ENCODE results near the gene GDF2.

DNA sequence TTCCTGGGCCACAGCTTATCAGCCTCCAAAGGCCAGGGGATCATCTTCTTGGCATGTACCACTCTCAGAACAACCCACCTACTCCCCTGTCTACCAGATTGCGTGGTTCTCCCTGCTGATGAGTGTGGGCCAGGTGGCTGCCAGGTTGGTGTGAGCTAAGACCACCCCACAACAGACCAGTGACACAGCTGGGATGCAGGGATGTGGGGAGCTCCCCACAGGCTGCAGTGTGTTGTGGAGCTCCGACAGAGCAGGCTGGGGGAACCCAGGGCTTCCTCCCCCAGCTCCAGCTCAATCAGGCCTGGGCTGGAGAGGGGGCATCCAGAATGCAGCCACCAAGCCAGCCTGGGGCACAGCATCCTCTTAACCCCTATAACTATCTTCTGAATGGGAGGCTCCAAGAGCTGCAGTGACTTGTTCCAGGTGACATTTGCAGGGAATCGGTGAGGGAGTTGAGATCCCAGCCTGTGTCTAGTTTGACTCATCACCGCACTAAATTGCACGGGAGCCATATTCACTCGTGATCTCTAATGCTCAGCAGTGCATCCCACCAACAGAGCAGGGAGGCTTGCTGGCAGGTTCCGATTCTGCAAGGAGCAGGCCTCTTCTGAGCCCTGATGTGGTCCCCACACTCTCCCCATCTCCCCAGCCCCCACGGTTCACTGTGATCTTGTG lies 596 bp upstream of the GDF2 start:
- no peak for TF ChIP-seq EZH2 (IDR thresholded peaks at IDR 0.05; ENCODE audit: borderline replicate concordance)
- TF ChIP-seq, protein P1, sequence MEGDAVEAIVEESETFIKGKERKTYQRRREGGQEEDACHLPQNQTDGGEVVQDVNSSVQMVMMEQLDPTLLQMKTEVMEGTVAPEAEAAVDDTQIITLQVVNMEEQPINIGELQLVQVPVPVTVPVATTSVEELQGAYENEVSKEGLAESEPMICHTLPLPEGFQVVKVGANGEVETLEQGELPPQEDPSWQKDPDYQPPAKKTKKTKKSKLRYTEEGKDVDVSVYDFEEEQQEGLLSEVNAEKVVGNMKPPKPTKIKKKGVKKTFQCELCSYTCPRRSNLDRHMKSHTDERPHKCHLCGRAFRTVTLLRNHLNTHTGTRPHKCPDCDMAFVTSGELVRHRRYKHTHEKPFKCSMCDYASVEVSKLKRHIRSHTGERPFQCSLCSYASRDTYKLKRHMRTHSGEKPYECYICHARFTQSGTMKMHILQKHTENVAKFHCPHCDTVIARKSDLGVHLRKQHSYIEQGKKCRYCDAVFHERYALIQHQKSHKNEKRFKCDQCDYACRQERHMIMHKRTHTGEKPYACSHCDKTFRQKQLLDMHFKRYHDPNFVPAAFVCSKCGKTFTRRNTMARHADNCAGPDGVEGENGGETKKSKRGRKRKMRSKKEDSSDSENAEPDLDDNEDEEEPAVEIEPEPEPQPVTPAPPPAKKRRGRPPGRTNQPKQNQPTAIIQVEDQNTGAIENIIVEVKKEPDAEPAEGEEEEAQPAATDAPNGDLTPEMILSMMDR (IDR thresholded peaks at IDR 0.05; ENCODE audit: poor library complexity): no peak
- no peak for TF ChIP-seq EZH2phosphoT487 (IDR thresholded peaks at IDR 0.05; ENCODE audit: low read depth, severe bottlenecking, unreplicated experiment)
